ENCODE results near the gene SUMF1. TPM values are rescaled to one million over a fixed set of nuclear protein-coding genes. Genes with fewer than 3 reads are reported as not detected.
"Not testable (repeated sequence)": the region's sequence is repeated elsewhere in the genome, so short reads cannot be mapped to it uniquely, and the experiment has no call there.

The SUMF1 gene
- total RNA-seq, 1 donor from 2014 or later, result 102 TPM

DNA sequence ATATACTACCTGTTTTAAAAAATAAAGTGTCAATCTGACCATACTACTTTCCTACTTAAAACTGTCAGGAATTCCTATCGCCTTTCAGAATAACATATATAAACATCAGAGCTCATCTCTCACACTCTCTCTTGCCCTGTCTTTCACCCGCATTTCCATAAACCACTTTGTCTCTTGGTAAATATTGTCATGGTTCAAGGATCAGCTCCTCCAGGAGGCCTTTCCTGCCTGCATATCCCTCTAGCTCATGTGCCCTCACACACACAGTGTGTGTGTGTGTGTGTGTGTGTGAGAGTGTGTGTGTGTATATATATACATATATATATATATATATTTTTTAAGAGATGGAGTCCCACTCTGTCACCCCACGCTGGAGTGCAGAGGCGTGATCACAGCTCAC, 6.7 kb downstream of the SUMF1 start:
- DNase-seq, result no peak

DNA sequence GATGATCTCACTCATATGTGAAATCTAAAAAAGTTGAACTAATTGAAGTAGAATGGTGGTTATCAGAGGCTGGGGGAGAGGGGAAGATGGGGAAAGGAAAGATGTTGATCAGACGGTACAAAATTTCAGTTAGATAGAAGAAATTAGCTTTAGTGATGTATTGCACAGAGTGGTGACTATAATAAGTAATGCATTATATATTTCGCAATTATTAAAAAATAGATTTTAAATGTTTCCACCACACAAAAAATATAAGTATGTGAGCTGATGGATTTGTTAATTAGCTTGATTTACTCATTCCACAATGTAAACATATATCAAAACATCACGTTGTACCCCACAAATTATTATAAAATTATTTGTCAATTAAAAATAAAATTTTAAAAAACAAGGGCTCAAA, 8.1 kb downstream of the SUMF1 start:
- DNase-seq, result no peak

DNA sequence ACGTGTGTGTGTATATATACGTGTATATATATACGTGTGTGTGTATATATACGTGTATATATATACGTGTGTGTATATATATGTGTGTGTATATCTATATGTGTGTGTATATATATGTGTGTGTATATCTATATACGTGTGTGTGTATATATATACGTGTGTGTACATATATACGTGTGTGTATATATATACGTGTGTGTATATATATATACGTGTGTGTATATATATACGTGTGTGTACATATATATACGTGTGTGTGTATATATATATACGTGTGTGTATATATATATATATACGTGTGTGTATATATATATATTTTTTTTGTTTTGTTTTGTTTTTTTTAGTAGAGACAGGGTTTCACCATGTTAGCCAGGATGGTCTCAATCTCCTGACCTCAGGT, 10.3 kb downstream of the SUMF1 start:
- not testable (repeated sequence) for DNase-seq

DNA sequence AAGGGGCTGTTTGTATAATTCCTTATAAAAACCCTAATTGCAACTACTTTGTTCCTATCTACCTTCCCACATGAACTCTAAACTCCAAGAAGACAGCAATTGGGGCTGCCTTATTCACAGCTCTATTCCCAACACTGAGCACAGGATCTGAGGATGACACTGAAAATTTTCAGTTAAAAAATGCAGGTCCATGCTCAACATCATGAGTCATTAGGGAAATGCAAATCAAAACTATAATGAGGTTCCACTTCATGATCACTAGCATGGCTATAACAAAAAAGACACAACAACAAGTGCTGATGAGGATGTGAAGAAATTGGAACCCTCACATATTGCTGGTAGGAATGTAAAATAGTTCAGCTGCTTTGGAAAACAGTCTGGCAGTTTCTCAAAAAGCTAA, 12.9 kb downstream of the SUMF1 start:
- no peak for DNase-seq

DNA sequence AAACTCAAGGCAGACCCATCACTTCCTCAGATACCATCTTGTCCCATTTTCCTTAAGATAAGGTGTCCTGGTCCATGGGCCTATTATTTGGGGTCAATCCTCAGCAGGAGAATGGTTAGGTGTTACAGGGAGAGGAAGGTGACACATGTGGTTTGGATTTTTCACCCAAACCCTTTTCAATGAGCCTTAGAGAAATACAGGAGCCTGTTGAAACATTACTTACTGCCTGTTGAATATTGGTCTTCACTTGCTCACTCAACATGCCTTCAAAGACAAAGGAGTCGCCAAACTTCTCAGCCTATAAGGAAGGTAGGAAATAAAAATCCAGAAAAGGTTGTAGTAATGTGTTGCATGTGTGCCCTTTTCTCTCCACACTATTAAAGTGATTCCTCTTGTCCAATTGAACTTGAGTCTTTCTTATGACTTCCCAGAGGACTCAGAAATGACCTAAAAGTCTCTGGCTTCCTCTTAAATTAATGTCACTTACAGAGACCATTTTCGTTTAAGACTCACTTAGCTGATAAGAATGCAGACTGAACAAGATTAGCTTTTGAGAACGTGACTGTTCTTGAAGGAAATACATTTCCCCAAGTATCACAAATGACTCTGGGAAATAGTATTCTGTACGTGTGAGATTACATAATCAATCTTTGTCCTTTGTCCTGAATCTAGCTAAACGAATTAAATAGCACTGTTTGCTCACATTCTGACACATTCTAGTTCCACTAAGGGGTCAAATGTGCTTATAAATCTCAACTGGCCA, 17.8 kb downstream of the SUMF1 start:
- DNase-seq, result no peak

DNA sequence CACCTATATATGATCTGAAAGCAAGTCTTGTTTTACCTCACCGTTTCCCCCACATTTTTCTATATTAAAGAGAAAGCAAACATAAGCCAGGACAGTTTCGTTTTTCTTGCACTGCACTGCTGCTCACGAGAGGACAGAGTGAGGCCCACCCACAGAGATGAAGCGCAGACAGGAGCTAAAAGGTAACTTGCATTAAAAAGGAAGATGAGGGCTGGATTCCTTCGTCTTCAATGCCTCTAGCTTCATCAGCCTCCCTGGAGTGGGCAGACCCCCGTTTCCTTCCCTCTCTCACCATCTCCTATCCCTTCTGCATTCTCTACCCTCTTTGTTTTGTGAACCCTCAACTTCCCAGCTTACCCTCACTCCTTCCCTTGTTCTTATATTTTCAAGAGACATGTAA, 18.9 kb downstream of the SUMF1 start:
- no peak for DNase-seq

DNA sequence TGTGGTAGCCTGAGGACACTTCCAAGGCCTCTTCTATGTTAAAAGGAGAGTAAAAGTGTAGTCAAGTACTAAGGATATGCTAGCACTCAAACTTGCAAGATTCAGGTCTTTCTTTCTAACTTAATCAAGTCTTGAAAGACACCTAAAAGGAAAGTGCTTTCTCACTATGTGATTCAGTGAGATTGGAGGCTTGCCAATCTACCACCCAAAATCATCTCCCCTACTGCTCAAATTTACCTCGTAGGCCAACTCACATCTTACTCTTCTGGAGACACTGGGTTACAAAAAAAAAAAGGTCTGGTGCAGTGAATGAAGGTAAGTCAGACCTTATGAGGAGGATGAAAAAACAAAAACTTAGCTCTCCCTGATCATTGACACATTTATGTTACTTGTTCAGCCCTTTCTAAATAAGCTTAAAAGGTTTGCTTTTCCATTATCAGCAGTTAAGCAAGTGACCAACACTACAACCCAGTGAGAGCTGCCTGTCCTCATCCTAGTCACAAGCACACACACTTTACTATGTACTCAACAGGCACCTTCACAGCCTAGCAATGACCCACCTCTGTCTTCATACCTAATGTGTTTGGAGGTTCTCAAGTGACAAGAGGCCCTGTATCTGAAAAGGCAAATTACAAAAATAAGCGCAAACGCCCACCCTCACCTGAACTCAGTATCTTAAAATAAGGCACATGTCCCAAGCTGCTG, 19.6 kb downstream of the SUMF1 start:
- DNase-seq, result no peak

DNA sequence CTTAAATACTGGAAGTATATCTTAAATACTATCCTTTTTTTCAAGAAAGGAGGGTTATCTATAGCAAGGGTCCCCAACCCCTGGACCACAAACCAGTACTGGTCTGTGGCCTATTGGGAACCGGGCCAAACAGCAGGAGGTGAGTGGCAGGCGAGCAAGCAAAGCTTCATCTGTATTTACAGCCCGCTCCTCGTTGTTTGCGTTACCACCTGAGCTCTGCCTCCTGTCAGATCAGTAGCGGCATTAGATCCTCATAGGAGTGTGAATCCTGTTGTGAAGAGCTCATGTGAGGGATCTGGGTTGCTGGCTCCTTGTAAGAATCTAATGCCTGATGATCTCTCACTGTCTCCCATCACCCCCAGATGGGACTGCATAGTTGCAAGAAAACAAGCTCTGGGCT, 26.1 kb downstream of the SUMF1 start:
- no peak for DNase-seq

DNA sequence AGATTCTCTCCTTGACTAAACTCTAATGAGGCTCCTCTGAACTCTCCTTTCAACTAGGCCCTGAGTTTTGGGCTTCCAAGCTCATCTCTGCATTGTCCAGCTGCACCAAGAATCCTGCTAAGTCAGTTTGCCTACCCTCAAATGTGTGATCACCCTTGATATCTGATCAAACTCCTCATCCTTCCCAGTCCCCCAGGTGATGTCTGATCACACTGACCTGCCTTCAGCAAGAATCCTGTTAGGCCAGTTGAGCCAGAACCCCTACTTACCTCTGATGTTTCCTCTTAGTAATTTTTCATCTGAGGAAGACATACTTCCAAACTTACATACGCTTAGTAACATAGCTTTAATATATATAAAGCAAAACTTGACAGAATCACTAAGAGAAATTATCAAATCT, 28.8 kb downstream of the SUMF1 start:
- no peak for DNase-seq

DNA sequence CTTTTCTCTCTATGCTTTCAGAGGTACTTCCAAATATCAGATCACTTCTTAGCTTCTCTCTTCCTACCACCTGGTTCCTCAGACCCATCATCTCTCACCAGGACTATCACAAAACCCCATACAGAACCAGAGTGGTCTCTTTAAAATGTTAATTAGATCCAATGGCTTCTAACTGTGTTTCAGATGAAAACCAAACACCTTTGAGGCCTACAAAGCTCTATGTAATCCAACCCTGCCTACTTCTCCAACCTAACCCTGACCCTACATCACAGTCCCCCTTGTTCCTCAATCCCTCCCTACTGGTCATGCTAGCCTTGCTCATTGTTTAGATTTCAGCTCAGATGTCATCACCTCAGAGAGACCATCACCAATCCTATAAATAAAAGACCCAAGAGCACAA, 34.8 kb downstream of the SUMF1 start:
- no peak for DNase-seq

DNA sequence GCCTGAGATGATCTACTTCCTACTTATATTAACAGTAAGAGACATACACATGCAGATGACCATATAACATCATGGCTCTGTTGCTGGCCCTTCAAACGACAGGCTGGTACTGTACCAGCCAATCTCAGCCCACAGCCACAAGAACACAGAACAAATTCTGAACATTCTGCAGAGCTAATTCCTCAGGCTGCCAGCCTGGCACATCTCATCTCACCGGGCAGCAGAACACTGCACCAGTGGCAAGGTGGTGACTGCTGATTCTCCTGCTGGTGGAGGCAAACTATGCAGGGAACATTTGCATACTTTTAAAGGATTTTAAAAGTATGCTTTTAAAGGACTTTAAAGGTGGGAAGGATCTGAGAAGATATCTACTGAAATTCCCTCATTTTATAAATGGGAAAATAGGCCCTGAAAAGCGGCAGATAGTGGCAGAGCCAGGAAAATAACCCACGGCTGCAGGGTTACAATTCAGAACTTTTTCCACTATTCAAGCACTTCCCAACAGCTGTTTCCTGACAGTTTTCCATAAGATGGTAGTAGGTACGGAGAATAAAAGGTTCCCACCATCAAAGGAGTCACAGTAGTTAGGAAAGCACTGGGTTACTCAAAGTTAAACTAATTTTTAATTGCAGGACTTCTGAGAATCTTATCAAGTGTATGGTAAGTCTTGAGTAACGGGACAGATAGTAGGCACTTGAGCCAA, 37.3 kb downstream of the SUMF1 start:
- DNase-seq, result peak; percentile 56

DNA sequence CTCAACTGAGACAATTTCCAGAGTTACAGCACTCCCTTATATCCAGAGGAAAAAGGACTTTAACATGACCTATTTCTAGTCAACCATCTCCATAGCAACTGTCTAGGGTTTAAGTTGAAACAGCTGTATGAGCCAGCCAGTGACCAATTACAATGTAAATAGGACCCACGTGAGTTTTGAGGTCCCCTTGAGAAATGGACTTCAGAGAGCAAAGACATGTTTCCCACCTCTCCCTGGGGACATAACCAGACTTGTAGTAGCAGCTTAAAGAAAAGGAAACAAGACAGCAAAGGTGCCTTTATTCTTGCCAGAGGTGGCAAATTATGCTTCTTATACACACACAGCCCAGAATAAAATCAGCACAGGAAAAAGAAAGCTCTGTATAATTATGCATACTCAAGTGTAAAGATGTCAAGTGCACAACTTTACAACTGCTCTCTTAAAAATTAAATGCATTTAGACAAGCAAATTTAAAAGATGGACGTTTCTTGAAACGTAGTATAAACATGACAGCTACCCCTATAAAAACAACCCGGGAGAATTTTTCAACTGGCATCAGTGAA, 40.2 kb downstream of the SUMF1 start:
- DNase-seq, result peak; percentile 72

DNA sequence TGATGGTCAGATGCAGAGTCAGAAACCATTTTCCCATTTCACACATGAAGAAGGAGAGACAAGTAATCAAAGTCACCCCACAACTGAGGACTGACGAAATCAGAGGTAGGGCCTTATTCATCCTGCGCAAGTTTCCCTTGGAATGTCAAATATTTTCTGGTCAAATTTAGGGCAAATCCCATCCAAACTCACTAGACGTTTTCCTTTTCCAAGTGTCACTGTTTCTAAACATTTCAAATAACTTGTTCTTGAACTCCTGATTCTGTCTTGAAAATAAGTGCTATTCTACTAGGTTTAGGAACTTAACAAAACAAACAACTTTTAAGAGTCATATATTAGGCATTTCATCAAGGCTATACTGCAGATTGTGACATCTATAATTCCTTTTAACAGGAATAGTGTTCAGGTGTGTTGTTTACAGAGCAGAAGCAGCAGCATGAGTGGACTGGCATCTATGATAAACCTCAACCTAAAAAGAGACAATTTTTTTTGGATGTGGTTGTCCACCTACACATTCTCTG, 40.7 kb downstream of the SUMF1 start:
- DNase-seq, result no peak

DNA sequence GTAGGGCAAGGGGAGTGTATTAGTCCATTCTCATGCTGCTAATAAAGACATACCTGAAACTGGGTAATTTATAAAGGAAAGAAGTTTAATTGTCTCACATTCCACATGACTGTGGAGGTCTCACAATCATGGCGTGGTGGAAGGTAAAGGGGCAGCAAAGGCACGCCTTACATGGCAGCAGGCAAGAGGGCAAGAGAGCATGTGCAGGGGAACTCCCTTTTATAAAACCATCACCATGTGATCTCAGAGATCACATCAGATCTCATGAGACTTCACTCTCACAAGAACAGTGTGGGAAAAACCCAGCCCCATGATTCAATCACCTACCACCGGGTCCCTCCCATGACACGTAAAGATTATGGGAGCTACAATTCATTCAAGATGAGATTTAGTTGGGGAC, 41.4 kb downstream of the SUMF1 start:
- DNase-seq, result no peak

DNA sequence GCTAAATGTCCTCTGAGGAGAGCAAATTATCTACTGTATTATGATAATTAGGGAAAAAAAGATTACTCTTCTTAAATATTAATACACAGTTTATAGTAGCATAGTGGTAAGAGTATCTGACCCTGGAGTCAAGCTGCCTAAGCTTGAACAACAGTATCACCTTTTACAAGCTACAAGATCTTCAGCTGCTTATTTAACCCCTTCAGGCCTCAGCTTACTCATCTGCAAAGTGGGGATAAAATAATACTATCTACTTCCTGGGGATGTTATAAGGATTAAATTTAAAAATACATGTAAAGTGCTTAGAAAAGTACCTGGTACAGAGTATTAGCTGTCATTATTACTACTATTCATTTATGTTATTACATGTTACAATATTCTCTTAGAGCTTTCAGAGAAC, 42.0 kb downstream of the SUMF1 start:
- DNase-seq, result no peak

DNA sequence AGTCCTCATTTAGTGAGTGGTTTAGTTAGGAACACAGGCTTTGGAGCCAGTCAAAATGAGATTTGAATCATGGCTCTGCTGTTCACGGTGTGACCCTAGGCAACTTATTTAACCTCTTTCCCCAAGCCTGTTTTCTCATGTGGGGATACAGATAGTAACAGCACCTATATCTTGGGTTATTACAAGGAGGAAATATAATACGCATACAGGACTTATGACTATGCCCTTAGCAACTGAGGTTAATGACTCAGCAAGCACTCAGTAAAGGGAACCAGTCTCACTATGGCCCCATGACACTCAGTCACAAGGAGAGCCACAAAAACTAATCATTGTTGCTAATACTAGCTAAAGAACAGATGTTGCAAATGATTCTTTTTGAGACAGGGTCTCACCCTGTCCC, 45.9 kb downstream of the SUMF1 start:
- peak; percentile 7 for DNase-seq

DNA sequence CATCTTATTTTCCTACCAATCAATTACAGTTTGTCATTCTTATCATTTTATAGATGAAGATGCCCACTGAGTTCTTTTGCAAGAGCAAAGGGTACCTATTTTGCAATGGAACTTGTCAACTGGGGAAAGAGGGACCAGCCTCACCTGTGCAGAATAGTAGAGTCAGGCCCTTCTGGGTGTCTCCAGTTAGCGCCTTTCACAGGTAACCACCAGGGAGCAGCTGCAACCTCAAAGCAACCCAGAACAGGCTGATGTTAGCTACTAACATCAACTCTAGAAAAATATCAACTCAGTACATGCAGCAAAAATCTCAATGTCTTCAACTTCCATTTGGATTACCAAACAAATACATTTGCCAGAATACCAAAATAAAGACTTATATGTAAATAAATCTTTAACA, 47.1 kb downstream of the SUMF1 start:
- no peak for DNase-seq

DNA sequence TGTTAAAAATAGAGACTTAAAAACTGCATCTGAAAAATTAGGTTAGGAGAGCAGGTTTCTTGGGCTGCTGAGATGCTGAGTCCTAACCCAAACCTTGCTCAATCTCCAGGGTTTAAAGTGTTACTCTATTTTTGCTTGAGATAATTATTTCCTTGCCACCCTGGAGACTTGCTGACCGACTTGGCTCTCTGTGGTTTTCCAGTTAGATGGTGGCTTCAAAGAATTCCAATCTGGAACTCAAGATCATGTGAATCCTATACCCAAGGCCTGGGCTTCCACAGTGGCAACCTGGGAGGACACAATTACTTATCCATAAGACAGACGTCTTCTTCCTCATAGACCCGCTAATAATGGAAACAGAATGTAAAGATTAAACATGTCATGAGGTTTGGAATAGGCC, 47.7 kb downstream of the SUMF1 start:
- DNase-seq, result no peak

DNA sequence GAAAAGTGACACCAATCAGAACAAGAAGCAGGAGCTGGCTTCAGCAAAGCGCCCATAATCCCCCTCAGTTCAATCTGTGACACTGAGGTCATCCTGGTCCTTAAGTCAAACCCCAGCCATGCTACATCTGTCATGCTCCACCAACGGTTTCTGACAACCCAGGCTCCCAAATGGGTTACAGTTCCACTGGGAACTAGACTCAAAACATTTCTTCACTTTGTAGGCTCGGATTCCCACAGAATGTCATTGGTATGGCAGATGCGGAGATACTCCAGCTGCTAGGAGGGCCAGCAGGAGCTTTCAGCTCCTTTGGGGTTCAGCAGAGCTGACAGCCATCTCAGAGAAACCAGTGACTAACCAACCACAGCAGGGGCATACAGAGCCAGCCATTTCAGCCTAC, 48.9 kb downstream of the SUMF1 start:
- DNase-seq, result no peak

DNA sequence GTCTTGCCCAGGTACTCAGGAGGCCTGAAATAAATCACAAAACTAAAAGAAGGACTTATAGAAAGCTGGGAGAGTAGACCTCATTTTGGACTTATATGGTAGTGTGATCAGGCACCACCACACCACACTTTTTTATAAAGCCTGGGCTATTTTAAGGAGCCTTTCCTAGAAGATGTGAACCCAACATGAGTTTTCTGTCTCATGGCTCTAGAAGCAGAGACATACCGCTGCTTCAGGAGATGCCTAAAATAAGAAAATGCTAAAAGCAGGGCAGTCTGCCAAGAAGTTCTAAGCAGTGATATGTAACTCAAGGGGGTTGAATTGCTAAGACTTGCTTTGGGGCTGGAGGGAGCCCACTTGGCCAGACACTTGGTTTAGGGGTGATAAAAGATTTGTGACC, 49.6 kb downstream of the SUMF1 start:
- DNase-seq, result peak; percentile 31

DNA sequence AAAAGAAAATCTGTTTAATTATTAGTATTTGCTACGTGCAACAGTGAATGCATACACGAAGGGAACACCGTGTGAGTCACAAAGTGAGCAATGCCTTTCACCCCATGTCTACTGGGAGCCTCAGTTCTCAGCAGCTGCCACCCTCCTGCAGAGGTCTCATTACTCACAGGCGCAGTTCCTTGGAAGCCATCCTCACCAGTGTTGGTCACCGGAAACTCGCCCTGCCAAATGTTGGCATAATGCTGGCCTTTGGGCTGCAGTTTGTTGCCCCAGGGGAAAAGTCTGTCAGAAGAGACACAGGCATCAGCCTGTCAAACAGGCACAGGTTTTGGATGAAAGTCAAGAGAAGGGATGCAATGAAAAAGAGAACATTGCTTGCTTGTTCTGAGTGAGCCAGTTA, 50.1 kb downstream of the SUMF1 start:
- peak; percentile 80 for DNase-seq

DNA sequence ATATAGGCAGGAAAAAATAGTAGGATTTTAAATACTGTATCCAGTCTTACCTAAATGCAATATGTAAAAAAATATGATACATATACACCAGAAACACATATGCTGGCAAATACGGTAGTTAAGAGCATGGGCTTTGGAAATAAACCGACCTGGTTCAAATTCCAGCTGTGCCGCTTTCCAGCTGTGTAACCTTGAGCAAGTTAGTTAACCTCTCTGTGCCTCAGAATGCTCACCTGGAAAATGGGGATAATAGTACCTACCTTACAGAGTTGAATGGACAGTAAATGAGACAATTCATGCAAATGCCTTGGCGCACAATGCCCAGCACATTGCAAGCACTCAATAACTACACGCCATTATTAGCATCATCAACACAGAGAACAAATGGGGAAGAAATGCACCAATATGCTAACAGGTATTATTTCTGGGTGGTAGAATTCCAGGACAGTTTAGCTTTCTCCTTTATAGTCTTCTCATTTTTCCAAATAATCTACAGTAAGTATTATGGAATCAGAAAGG, 50.6 kb downstream of the SUMF1 start:
- DNase-seq, result no peak

DNA sequence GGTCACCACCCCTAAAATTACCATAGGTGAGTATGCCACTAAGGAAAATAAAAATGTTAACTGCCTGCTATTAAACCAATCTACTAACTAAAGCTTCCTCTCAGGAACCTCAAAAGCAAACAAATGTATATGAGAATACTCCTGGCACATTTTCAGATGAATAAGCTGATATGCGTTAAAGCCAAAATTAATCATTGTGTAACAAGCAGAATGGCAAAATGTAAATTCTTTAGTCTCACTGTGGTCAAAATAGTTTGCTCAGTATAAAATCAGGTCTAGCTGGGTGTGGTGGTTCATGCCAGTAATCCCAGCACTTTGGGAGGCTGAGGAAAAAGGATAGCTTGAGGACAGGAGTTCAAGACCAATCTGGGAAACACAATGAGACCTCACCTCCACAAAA, 53.6 kb downstream of the SUMF1 start:
- no peak for DNase-seq
